Prostate gland (tissue), 2 donors: ENCODE measurements around the gene LPAR1. TPM values are rescaled to one million over a fixed set of nuclear protein-coding genes. Genes with fewer than 3 reads are reported as not detected.

Source experiments
- DNase-seq: peaks from one replicate; pipeline ENCODE4 v3.0.0-alpha.2; 2019; ENCODE audit warnings: low spot score
- H3K27ac ChIP-seq, 2 donors: fragments of 200-600 bp; sonication (generic); 2 replicates each; pipeline ENCODE4 v1.5.1; 2017 to 2019
- H3K27me3 ChIP-seq: fragments of 200-600 bp; sonication (generic); replicated peaks from 2 replicates; pipeline ENCODE4 v1.5.1; 2019; ENCODE audit not compliant: insufficient read depth
- H3K36me3 ChIP-seq, 2 donors: fragments of 200-600 bp; sonication (generic); 1 replicate in 1 of 2; 2 replicates in 1 of 2; pipeline versions ENCODE4 v1.5.1 to v1.8.1; 2017 to 2019
- H3K4me1 ChIP-seq: fragments of 200-600 bp; sonication (generic); replicated peaks from 2 replicates; pipeline ENCODE4 v1.5.1; 2019
- H3K4me3 ChIP-seq, 2 donors: fragments of 200-600 bp; sonication (generic); 2 replicates each; pipeline ENCODE4 v1.5.1; 2017 to 2019
- H3K9me3 ChIP-seq: fragments of 200-600 bp; sonication (generic); 2 replicates; pipeline ENCODE4 v1.5.1; 2017
- CTCF ChIP-seq, 4 experiments: fragments of 200-600 bp in 2 of 4; fragments of 450-650 bp in 2 of 4; sonication (generic) in 2 of 4; IDR thresholded peaks; 1 replicate in 3 of 4; 2 replicates in 1 of 4; pipeline ENCODE4 v1.5.1; 2016 to 2019; ENCODE audit warnings: antibody characterized with exemption in 4 of 4, mild to moderate bottlenecking in 2 of 4, moderate library complexity in 2 of 4
- POLR2A ChIP-seq: fragments of 450-650 bp; IDR thresholded peaks from one replicate; pipeline ENCODE4 v1.6.1; 2016; ENCODE audit warnings: antibody characterized with exemption, mild to moderate bottlenecking
- POLR2AphosphoS5 ChIP-seq: sonication (generic); formaldehyde crosslinking; IDR thresholded peaks from one replicate; pipeline ENCODE4 v1.6.1; 2017; ENCODE audit warnings: antibody characterized with exemption
- WGBS: methylation state at CpG from one replicate; pipeline ENCODE4 v1.1.5; 2018; 5-methylcytosine and 5-hydroxymethylcytosine counted together
- intact Hi-C: fragments of 100-400 bp; cut with DNase I; formaldehyde crosslinking; loops from one replicate; pipeline ENCODE4 v1.14.2; 2022
- total RNA-seq, 2 donors: library from RNA; depleted of rRNA; stranded (reverse); fragments of >200 nt; gene quantifications; one replicate each; pipeline ENCODE4 v1.1.0, GENCODE V29; 2016

LPAR1 gene
- total RNA-seq, 2 donors from 2014 or later, result 10.8 to 29.2 TPM

- intact Hi-C loops, result no loop called here
- Histone ChIP-seq H3K4me3 (no peak overlapping the region), H3K27ac (no peak overlapping the region), H3K4me1 (no peaks in the 10 kb centered on the region), H3K36me3 (no peaks in the 10 kb centered on the region), H3K27me3 (no peaks in the 10 kb centered on the region), H3K9me3 (no peaks in the 10 kb centered on the region)
- no peak for DNase-seq
- WGBS, result 84% methylated on average over 3 of the region's 3 CpGs
- TF ChIP-seq POLR2A (no peak), CTCF (IDR thresholded peaks at IDR 0.05) (no peak), POLR2AphosphoS5 (no peak)
These were observed 105.4 kb downstream of the LPAR1 start for GRCh38 chr9:110932863-110933262.

GRCh38 chr9:110928599-110928998, 109.7 kb downstream of the LPAR1 start:
- H3K36me3 ChIP-seq, result no peaks in the 10 kb centered on the region
- no peaks in the 10 kb centered on the region for H3K4me1 ChIP-seq
- no peaks in the 10 kb centered on the region for H3K9me3 ChIP-seq
- no peak for DNase-seq
- no peaks in the 10 kb centered on the region for H3K27me3 ChIP-seq
- intact Hi-C loops, result no loop called here
- H3K27ac ChIP-seq, result no peak overlapping the region
- no peak overlapping the region for H3K4me3 ChIP-seq
- no peak for TF ChIP-seq CTCF (IDR thresholded peaks at IDR 0.05)
- no peak for TF ChIP-seq POLR2AphosphoS5
- no peak for TF ChIP-seq POLR2A
- 48% methylated on average over 2 of the region's 2 CpGs for WGBS

GRCh38 chr9:110926828-110927487, 111.3 kb downstream of the LPAR1 start:
- TF ChIP-seq CTCF (IDR thresholded peaks at IDR 0.05) (no peak), POLR2AphosphoS5 (no peak), POLR2A (no peak)
- Histone ChIP-seq H3K4me1 (no peaks in the 10 kb centered on the region), H3K4me3 (no peak overlapping the region), H3K27ac (no peak overlapping the region), H3K27me3 (no peaks in the 10 kb centered on the region), H3K36me3 (no peaks in the 10 kb centered on the region), H3K9me3 (no peaks in the 10 kb centered on the region)
- 65% methylated on average over 10 of the region's 10 CpGs for WGBS
- intact Hi-C loops, result no loop called here
- DNase-seq, result peak; percentile 34

GRCh38 chr9:110923601-110924000, 114.7 kb downstream of the LPAR1 start:
- Histone ChIP-seq H3K4me1 (no peaks in the 10 kb centered on the region), H3K27ac (no peak overlapping the region), H3K36me3 (no peaks in the 10 kb centered on the region), H3K9me3 (no peaks in the 10 kb centered on the region), H3K27me3 (no peaks in the 10 kb centered on the region), H3K4me3 (no peak overlapping the region)
- TF ChIP-seq POLR2A, result no peak
- TF ChIP-seq CTCF (IDR thresholded peaks at IDR 0.05), result no peak
- TF ChIP-seq POLR2AphosphoS5, result no peak
- no peak for DNase-seq
- WGBS, result 83% methylated on average over 5 of the region's 5 CpGs
- intact Hi-C loops, result no loop called here

- TF ChIP-seq POLR2AphosphoS5, result no peak
- no peak for TF ChIP-seq POLR2A
- Histone ChIP-seq H3K27ac (no peak overlapping the region), H3K27me3 (no peaks in the 10 kb centered on the region), H3K9me3 (no peaks in the 10 kb centered on the region), H3K4me1 (no peaks in the 10 kb centered on the region), H3K36me3 (no peaks in the 10 kb centered on the region), H3K4me3 (no peak overlapping the region)
- DNase-seq, result no peak
- intact Hi-C loops, result no loop called here
- 71% methylated on average over 3 of the region's 3 CpGs for WGBS
These were observed 116.1 kb downstream of the LPAR1 start for GRCh38 chr9:110922145-110922544.
